Fibroblast of peridontal ligament (primary cell): ENCODE results near the gene HECTD1.
"Not testable (repeated sequence)": the region's sequence is repeated elsewhere in the genome, so short reads cannot be mapped to it uniquely, and the experiment has no call there.

Experiments used
- DNase-seq: peaks from one replicate; pipeline ENCODE4 v3.0.0-alpha.2; 2010; ENCODE audit errors: extremely low read depth

The HECTD1 gene

DNA sequence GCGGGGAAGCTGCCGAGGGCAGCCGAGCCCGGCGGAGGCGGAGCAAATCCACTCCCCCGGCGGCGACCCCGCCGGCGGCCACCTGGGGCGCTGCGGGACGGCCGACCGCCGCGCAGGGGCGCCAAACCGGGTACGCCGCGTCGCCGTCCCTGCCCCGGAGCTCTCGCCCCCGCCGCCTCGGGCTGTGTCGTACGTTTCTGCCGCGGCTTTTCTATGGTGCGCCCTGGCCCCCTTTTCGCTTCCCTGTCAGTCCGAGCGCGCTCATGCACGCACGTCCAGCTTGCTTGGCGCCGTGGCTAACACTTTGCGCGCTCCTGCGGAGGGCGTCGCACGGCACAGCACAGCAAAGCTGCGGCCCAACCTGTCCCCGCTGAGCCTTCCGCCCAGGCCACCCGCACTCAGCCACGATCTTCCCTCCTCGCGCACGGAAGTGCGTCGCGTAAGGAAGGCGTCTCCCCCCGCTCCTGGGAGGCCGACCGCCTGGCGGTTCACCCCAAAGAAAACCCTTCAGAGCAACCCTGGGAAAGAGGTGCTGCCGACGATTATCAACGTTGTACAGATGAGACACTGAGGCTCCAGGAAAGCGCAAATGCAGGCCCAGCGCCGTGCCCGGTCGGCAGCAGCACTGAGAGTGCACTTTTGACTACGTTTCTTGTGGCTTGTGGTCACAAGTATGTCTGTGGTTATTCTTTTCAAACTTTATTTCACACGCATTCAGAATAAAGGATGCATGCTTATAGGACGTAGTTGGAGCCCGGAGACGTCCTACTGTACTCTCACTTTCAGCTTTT, at the start of gene HECTD1:
Gene HECTD1, minus strand, starts transcription at position 39 of the 791 bp plus-strand sequence. CDS start 1,857 bp downstream, outside the sequence.
- DNase-seq = peak; percentile 86

DNA sequence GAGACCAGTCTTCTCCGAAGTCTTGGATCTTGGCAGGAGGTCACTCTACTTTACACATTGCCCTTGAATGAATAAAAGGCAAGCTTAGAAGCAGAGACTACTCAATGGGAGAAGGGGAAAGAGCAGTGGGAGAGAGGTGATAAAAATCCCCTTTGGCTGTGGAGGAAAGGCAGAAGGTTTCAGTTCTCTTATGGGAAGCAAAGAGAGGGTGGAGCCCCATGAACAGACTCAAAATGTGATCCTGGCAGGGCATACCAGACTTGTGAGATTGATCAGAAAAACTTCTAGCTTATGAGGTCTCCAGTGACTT, 49.6 kb upstream of the HECTD1 start:
- DNase-seq = no peak

DNA sequence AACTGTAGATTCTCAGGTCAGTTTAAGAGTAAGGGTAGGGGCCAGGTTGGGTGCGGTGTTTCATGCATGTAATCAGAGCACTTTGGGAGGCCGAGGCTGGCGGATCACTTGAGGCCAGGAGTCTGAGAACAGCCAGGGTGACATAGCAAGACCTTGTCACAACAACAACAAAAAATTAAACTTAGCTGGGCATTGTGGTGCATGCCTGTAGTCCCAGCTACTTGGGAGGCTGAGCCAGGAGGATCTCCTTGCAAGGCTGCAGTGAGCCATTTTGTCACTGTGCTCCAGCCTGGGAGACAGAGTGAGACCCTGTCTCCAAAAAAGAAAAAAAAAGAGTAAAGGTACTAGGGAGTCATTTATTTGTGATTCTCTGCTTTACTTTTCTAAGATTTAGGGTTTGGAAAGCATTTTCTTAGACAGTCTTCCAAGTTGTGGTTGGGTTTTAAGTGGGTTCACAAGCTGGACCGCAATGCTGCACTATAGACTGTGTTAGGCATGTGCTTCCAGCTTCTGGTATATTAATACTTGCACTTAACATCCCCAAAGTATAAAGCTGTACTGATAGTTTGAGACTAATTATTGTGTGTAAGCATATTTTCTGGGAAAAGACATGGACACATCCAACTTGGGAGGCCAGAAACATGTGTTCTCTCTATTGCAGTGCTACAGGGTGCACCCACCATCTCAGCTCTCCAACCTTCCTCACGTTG, 49.1 kb upstream of the HECTD1 start:
- DNase-seq = no peak

- not testable (repeated sequence) for DNase-seq
These were observed 48.3 kb upstream of the HECTD1 start for GRCh38 chr14:31255918-31256317.

DNA sequence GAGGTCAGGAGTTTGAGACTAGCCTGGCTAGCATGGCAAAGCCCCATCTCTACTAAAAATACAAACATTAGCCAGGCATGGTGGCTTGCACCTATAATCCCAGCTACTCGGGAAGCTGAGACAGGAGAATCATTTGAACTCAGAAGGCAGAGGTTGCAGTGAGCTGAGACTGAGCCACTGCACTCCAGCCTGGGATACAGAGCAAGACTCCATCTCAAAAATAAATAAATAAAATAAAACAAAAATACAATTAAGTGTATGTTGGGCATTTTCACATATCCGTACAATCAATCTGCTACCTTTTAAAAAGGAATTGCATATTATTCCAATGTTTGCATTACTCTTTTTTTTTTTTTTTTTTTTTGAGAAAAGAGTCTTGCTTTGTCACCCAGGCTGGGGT, 47.7 kb upstream of the HECTD1 start:
- DNase-seq = no peak

DNA sequence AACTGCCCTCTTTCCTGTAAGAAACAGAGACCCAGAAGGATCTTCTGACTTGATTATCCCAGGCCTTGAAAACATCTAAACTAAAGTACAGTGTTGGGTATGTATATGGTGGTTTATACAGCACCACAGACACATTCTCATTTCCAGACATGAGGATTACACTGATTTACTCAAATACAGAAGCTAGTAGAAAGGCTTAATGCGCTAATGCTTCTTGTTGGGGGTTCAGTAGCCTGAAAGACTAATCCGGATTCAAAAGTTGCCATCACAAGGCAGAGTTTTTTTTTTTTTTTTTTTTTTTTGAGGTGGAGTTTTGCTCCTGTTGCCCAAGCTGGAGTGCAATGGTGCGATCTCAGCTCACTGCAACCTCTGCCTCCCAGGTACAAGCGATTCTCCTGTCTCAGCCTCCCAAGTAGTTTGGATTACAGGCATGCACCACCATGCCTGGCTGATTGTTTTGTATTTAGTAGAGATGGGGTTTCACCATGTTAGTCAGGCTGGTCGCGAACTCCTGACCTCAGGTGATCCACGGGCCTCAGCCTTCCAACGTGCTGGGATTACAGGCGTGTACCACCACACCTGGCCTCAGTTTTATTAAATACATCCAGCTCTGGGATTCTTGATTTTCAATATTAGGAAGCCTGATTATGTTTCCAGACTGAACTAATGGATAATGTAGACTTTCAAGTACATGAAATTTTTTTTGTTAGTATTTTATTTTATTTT, 46.3 kb upstream of the HECTD1 start:
- DNase-seq = no peak

DNA sequence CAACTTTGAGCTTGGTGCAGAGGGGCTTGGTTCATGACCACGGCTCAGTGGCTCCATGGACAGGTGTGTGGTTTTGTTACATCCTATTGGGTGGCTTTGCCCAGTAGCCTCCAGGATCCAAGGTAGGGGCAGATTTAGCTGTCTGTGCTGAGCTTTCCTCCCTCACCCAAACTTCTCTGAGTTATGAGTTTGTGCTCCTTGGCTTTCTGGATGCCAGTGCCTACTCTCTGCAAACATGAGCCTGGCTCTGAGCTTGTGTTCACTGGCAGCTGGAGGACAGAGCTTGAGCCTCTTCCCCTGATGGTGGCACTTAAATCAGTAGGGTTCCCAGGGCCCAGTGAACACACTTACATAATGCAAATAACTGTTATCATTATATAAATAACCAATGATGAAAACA, 45.3 kb upstream of the HECTD1 start:
- DNase-seq = no peak

DNA sequence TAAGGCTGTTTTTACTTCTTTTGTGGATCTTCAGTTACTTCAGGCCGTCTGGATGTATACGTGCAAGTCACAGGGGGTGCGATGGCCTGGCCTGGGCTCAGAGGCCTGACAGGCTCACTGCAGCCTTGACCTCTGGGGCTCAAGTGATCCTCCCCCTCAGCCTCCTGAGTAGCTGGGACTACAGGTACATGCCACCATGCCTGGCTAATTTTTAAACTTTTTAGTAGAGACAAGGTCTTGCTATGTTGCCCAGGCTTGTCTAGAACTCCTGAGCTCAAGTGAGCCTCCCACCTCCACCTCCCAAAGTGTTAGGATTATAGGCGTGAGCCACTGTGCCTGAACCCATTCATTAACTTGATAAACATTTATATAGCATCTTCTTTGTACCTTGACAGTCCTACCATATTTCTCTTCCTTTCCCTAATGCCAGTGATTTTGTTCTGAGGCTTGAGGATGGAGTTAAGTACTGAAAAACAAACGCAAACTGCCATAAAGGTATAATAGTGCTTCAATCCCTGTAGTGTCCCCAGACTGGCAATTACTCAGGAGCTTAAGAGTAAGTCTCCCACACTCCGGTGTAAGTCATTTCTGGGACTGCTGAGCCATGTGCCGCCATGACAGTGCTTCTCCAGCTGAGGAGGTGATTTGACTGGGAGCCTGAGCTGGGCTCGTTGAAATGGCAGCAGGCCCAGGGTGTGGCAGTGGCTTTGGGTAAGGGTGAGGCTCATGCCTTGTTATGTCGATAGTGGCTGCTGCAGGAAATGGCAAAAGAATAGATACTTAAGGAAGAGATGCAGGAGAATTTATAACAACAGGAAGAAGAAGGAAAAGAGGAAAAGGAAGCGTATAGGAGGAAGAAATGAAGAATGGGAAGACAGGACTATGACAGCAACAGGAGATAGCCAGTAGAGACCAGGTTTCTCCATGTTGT, 43.7 kb upstream of the HECTD1 start:
- DNase-seq = no peak

GRCh38 chr14:31244626-31245025, 37.0 kb upstream of the HECTD1 start:
- DNase-seq = no peak

GRCh38 chr14:31243860-31244259, 36.3 kb upstream of the HECTD1 start:
- DNase-seq = no peak

GRCh38 chr14:31242161-31242940, 34.8 kb upstream of the HECTD1 start:
- peak; percentile 68 for DNase-seq

GRCh38 chr14:31241450-31242114, 34.0 kb upstream of the HECTD1 start:
- peak; percentile 28 for DNase-seq

- no peak for DNase-seq
These were observed 32.1 kb upstream of the HECTD1 start for GRCh38 chr14:31239741-31240140.

DNA sequence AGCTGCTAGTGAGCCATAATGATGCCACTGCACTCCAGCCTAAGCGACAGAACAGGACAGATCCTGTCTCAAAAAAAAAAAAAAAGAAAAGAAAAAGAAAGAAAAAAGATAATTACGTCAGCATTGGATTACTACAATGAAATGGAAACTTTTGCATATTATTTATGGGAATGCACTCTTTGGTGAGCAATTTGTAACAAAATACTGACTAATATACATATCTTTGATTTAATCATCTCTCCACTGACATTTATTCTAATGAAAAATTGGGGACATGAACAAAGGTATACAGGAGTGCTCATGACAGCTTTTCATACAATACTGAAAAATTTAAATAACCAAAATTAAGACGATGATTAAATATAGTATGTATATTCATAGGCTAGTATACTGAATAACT, 27.9 kb upstream of the HECTD1 start:
- no peak for DNase-seq

- DNase-seq = no peak
These were observed 24.5 kb upstream of the HECTD1 start for GRCh38 chr14:31232081-31232480.

DNA sequence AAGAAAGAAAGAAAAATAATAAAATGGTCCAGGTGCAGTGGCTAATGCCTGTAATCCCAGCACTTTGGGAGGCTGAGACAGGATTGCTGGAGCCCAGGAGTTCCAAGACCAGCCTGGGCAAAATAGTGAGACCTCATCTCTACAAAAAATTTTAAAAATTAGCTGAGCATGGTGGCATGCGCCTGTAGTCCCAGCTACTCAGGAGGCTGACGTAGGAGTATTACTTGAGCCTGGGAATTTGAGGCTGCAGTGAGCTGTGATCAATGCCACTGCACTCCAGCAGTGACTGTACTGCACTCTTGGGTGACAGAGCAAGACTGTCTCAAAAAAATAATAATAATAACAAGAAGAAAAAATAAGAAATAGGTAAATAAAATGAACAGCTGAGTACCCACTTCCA, 23.7 kb upstream of the HECTD1 start:
- not testable (repeated sequence) for DNase-seq

- no peak for DNase-seq
These were observed 23.0 kb upstream of the HECTD1 start for GRCh38 chr14:31230573-31230958.

GRCh38 chr14:31229638-31230572, 22.3 kb upstream of the HECTD1 start:
- DNase-seq = peak; percentile 99

GRCh38 chr14:31229009-31229408, 21.4 kb upstream of the HECTD1 start:
- no peak for DNase-seq
